K562 (cell line): Measurements from ENCODE around the gene VPS37D. TPM values are rescaled to one million over a fixed set of nuclear protein-coding genes. Genes with fewer than 3 reads are reported as not detected.

ENCODE experiments used
- CBFA2T2 ChIP-seq: fragments of 450-650 bp; conservative IDR thresholded peaks from 2 replicates; pipeline ENCODE4 v1.6.1; 2017; ENCODE audit warnings: mild to moderate bottlenecking
- ETS2 ChIP-seq: IDR thresholded peaks from 2 replicates; pipeline ENCODE4 v1.6.1; 2016; ENCODE audit warnings: borderline replicate concordance, missing genetic modification characterization, mild to moderate bottlenecking, moderate library complexity, missing compliant biosample characterization; ENCODE audit not compliant: poor library complexity, severe bottlenecking
- FOXA1 ChIP-seq: fragments of 450-650 bp; IDR thresholded peaks from 2 replicates; pipeline ENCODE4 v1.6.1; 2016; ENCODE audit warnings: mild to moderate bottlenecking, borderline replicate concordance
- FOXK2 ChIP-seq, 2 experiments: fragments of 450-650 bp; IDR thresholded peaks in 1 of 2; conservative IDR thresholded peaks in 1 of 2; 2 replicates each; pipeline ENCODE4 v1.6.1; 2016; ENCODE audit warnings: low read depth in 2 of 2, mild to moderate bottlenecking in 1 of 2
- GTF2F1 ChIP-seq: IDR thresholded peaks from 2 replicates; pipeline ENCODE4 v1.6.1; 2011; ENCODE audit warnings: low read depth, low read length, improper control_type of control experiment
- HLTF ChIP-seq: fragments of 450-650 bp; IDR thresholded peaks from 2 replicates; pipeline ENCODE4 v1.6.1; 2016
- HNRNPLL ChIP-seq: fragments of 200-400 bp; formaldehyde crosslinking; IDR thresholded peaks from 2 replicates; pipeline ENCODE4 v1.6.1; 2017; ENCODE audit warnings: low read length, low read depth, mild to moderate bottlenecking; ENCODE audit not compliant: poor library complexity, severe bottlenecking
- ID3 ChIP-seq, 2 experiments: fragments of 250-450 bp in 1 of 2; fragments of 450-650 bp in 1 of 2; sonication (Bioruptor Pico) in 1 of 2; IDR thresholded peaks; 2 replicates each; pipeline versions ENCODE4 v1.6.1 to v1.8.0; 2016 to 2021; ENCODE audit warnings: mild to moderate bottlenecking in 2 of 2, moderate library complexity in 2 of 2, missing compliant biosample characterization in 1 of 2, missing genetic modification characterization in 1 of 2
- JUNB ChIP-seq: fragments of 450-650 bp; formaldehyde crosslinking; conservative IDR thresholded peaks from 2 replicates; pipeline ENCODE4 v1.4.0; 2020; ENCODE audit warnings: mild to moderate bottlenecking
- NFE2 ChIP-seq: IDR thresholded peaks from 2 replicates; pipeline ENCODE4 v1.6.1; 2014; ENCODE audit warnings: antibody characterized with exemption, low read depth
- NFXL1 ChIP-seq: fragments of 450-650 bp; formaldehyde crosslinking; IDR thresholded peaks from 2 replicates; pipeline ENCODE4 v1.4.0; 2021; ENCODE audit warnings: mild to moderate bottlenecking
- PRMT5 ChIP-seq: sonication (generic); formaldehyde crosslinking; IDR thresholded peaks from 2 replicates; pipeline ENCODE4 v1.5.0; 2020; ENCODE audit warnings: missing genetic modification reagents
- PTBP1 ChIP-seq: fragments of 200-400 bp; formaldehyde crosslinking; IDR thresholded peaks from 2 replicates; pipeline ENCODE4 v1.6.1; 2017; ENCODE audit warnings: low read depth, low read length
- SRSF3 ChIP-seq: fragments of 200-400 bp; formaldehyde crosslinking; IDR thresholded peaks from 2 replicates; pipeline ENCODE4 v1.6.1; 2016; ENCODE audit warnings: mild to moderate bottlenecking, low read length, moderate library complexity; ENCODE audit not compliant: insufficient read depth
- ZBTB43 ChIP-seq: sonication (generic); formaldehyde crosslinking; IDR thresholded peaks from 2 replicates; pipeline ENCODE4 v1.8.0; 2023; ENCODE audit warnings: mild to moderate bottlenecking, missing genetic modification reagents
- ZNF79 ChIP-seq: fragments of 250-450 bp; sonication (Bioruptor Pico); IDR thresholded peaks from 2 replicates; pipeline ENCODE4 v1.4.0; 2020; ENCODE audit warnings: low read depth, mild to moderate bottlenecking, moderate library complexity
- polyA plus RNA-seq, 8 experiments: library from polyadenylated mRNA; depleted of rRNA in 4 of 8; stranded (reverse) in 5 of 8; unstranded in 3 of 8; fragments of >200 nt; fragmentation: Nextera tagmentation in 2 of 8; fragmentation: Illumina TruSeq in 1 of 8; extraction: Ambion mirVana in 2 of 8; extraction: Trizol in 1 of 8; gene quantifications; 2 replicates each; pipeline versions ENCODE4 v1.2.1 to v1.2.3, GENCODE V29; 2011 to 2014; ENCODE audit warnings: inconsistent platforms in 1 of 8, missing spikeins in 1 of 8
- total RNA-seq, 7 experiments: library from RNA; depleted of rRNA in 6 of 7; stranded (reverse); fragments of >200 nt in 6 of 7; fragmentation: Illumina TruSeq in 2 of 7; extraction: Trizol in 2 of 7; gene quantifications; 2 replicates each; pipeline versions ENCODE4 v1.2.1 to v1.2.3, GENCODE V29; 2011 to 2021; ENCODE audit warnings: low replicate concordance in 1 of 7
- TF ChIP-seq, protein P1 (sequence below), 3 experiments: IDR thresholded peaks in 2 of 3; conservative IDR thresholded peaks in 1 of 3; 2 replicates each; pipeline ENCODE4 v1.5.1; 2011 to 2012; ENCODE audit warnings: low read length in 3 of 3, mild to moderate bottlenecking in 3 of 3, control low read depth in 2 of 3, improper control_type of control experiment in 1 of 3, inconsistent platforms in 1 of 3, low read depth in 1 of 3, mixed read lengths in 1 of 3, moderate library complexity in 1 of 3; ENCODE audit not compliant: insufficient read depth in 2 of 3
- TF ChIP-seq, protein P2 (sequence below): conservative IDR thresholded peaks from 2 replicates; pipeline ENCODE4 v1.6.1; 2011; ENCODE audit warnings: low read depth, mild to moderate bottlenecking, low read length; ENCODE audit not compliant: control insufficient read depth
- TF ChIP-seq, protein P3 (sequence below), 2 experiments: fragments of 450-650 bp in 1 of 2; sonication (generic) in 1 of 2; formaldehyde crosslinking; conservative IDR thresholded peaks; 2 replicates each; pipeline versions ENCODE4 v1.4.0 to v1.8.1; 2020 to 2022; ENCODE audit warnings: mild to moderate bottlenecking in 1 of 2, missing genetic modification reagents in 1 of 2

The VPS37D gene
- total and polyA plus RNA-seq, 9 of the 15 experiments (the other 6 are each of a cell fraction or from before 2014, with no cell fraction given): 0.25 to 2.3 (median 1.0) TPM; not detected in 3

DNA sequence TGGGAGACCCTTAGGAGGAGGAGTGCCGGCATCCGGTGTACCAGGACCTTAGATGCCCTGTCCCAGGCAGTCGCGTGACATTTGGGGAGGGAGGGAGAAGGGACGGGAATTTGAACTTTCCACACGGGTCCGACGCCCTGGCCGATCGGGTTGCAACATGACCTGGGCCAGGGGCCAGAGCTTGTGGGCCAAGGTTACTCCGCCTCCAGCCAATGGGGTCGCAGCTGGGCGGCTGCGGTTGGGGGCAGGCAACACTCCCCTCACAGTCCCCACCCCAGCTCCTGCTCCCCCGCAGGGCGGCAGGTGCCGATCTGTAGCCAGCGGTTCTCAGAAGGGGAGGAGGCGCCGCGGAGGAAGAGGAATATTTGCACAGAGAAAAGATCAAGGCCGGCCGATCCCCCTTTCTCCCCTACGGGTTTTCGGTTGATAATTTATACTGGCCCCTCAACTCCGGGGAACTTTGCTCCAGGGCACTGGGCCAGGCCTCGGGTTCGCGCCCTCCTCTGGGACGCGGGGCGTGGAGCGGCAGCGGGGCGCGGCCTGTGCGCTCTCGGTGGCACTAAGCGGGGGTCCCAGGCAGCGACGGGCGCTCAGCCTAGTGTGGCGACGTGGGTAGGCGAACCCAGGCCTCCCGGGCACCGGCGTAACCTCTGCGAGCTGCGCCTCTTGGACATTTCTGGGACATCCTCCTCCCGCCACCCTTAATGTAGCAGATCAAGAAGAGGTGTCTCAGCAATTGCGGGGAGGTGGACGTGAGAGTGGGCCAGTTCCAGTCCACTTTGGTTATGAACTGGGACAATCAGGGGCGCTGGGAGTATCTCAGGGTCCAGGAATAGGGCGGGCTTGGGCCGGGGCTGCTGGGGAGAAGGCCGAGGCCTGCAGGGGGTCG lies 44.5 kb upstream of the VPS37D start (continued):
- TF ChIP-seq FOXK2 (conservative IDR thresholded peaks at IDR 0.05 in 1 of 2, IDR thresholded peaks at IDR 0.05 in 1 of 2; ENCODE audit: low read depth in 2 of 2) (no peak), ZNF79 (no peak), HLTF (no peak), ID3 (CRISPR knock-in tag; IDR thresholded peaks at IDR 0.05) (no peak), ID3 (tag; IDR thresholded peaks at IDR 0.05) (peak; percentile 72), FOXA1 (no peak), ETS2 (tag) (no peak), CBFA2T2 (peak; percentile 36), NFE2 (no peak), GTF2F1 (no peak), PRMT5 (CRISPR knock-in tag) (no peak), ZBTB43 (CRISPR knock-in tag) (no peak), PTBP1 (no peak), SRSF3 (no peak), HNRNPLL (no peak), JUNB (CRISPR knock-in tag) (no peak), NFXL1 (CRISPR knock-in tag) (no peak)
- TF ChIP-seq, protein P1, sequence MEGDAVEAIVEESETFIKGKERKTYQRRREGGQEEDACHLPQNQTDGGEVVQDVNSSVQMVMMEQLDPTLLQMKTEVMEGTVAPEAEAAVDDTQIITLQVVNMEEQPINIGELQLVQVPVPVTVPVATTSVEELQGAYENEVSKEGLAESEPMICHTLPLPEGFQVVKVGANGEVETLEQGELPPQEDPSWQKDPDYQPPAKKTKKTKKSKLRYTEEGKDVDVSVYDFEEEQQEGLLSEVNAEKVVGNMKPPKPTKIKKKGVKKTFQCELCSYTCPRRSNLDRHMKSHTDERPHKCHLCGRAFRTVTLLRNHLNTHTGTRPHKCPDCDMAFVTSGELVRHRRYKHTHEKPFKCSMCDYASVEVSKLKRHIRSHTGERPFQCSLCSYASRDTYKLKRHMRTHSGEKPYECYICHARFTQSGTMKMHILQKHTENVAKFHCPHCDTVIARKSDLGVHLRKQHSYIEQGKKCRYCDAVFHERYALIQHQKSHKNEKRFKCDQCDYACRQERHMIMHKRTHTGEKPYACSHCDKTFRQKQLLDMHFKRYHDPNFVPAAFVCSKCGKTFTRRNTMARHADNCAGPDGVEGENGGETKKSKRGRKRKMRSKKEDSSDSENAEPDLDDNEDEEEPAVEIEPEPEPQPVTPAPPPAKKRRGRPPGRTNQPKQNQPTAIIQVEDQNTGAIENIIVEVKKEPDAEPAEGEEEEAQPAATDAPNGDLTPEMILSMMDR (IDR thresholded peaks at IDR 0.05 in 2 of 3, conservative IDR thresholded peaks at IDR 0.05 in 1 of 3; ENCODE audit: insufficient read depth in 2 of 3, low read depth in 1 of 3, low read length in 3 of 3): no peak
- TF ChIP-seq, protein P2, sequence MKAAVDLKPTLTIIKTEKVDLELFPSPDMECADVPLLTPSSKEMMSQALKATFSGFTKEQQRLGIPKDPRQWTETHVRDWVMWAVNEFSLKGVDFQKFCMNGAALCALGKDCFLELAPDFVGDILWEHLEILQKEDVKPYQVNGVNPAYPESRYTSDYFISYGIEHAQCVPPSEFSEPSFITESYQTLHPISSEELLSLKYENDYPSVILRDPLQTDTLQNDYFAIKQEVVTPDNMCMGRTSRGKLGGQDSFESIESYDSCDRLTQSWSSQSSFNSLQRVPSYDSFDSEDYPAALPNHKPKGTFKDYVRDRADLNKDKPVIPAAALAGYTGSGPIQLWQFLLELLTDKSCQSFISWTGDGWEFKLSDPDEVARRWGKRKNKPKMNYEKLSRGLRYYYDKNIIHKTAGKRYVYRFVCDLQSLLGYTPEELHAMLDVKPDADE: no peak
- TF ChIP-seq, protein P3, sequence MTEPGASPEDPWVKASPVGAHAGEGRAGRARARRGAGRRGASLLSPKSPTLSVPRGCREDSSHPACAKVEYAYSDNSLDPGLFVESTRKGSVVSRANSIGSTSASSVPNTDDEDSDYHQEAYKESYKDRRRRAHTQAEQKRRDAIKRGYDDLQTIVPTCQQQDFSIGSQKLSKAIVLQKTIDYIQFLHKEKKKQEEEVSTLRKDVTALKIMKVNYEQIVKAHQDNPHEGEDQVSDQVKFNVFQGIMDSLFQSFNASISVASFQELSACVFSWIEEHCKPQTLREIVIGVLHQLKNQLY (CRISPR knock-in tag; conservative IDR thresholded peaks at IDR 0.05): no peak
